Activated B cell treated with CpG ODN at 0.5 μM for 24 hours (primary cell): ENCODE data around the gene RPL7A. TPM values are rescaled to one million over a fixed set of nuclear protein-coding genes. Genes with fewer than 3 reads are reported as not detected.
"Not testable (repeated sequence)": the region's sequence is repeated elsewhere in the genome, so short reads cannot be mapped to it uniquely, and the experiment has no call there.

Source experiments
- ATAC-seq: fragments of 200-7000 bp; cut with Tn5 transposase; one replicate; pipeline ENCODE4 v1.10.0; 2021; ENCODE audit warnings: low read depth, mild to moderate bottlenecking, moderate library complexity
- CTCF ChIA-PET: fragments of 350-600 bp; sonication (Branson Sonifier 250); formaldehyde crosslinking; loops from one replicate; lab custom pipeline; 2021; ENCODE audit warnings: antibody characterized with exemption; lab: Charles Lee
- POLR2A ChIA-PET: fragments of 350-600 bp; sonication (Branson Sonifier 250); formaldehyde crosslinking; loops from one replicate; lab custom pipeline; 2021; ENCODE audit warnings: antibody characterized with exemption; lab: Charles Lee
- DNase-seq: peaks from one replicate; pipeline ENCODE4 v3.0.0; 2022
- H3K27ac Mint-ChIP-seq: one replicate; pipeline ENCODE4 v1.8.0; 2020; ENCODE audit warnings: mixed read lengths
- H3K27me3 Mint-ChIP-seq: one replicate; pipeline ENCODE4 v1.8.0; 2021; ENCODE audit warnings: mixed read lengths
- H3K36me3 Mint-ChIP-seq: one replicate; pipeline ENCODE4 v1.8.0; 2021; ENCODE audit warnings: low read depth, mixed read lengths
- H3K4me1 Mint-ChIP-seq: one replicate; pipeline ENCODE4 v1.8.0; 2021; ENCODE audit warnings: mixed read lengths
- H3K4me3 Mint-ChIP-seq: one replicate; pipeline ENCODE4 v1.8.0; 2020; ENCODE audit warnings: mild to moderate bottlenecking, mixed read lengths
- H3K9me3 Mint-ChIP-seq: one replicate; pipeline ENCODE4 v1.8.0; 2020; ENCODE audit warnings: mixed read lengths
- CTCF ChIP-seq: fragments of 200-600 bp; IDR thresholded peaks from one replicate; pipeline ENCODE4 v1.8.0; 2022; ENCODE audit warnings: antibody characterized with exemption, mild to moderate bottlenecking
- intact Hi-C: fragments of 100-400 bp; cut with micrococcal nuclease; formaldehyde crosslinking; loops from one replicate; pipeline ENCODE4 v1.15.1; 2024
- total RNA-seq: library from RNA; stranded (reverse); gene quantifications from 2 replicates; pipeline ENCODE4 v1.2.3, GENCODE V29; 2022

Gene RPL7A
- total RNA-seq, 1 donor from 2014 or later, result 3,786 TPM

DNA sequence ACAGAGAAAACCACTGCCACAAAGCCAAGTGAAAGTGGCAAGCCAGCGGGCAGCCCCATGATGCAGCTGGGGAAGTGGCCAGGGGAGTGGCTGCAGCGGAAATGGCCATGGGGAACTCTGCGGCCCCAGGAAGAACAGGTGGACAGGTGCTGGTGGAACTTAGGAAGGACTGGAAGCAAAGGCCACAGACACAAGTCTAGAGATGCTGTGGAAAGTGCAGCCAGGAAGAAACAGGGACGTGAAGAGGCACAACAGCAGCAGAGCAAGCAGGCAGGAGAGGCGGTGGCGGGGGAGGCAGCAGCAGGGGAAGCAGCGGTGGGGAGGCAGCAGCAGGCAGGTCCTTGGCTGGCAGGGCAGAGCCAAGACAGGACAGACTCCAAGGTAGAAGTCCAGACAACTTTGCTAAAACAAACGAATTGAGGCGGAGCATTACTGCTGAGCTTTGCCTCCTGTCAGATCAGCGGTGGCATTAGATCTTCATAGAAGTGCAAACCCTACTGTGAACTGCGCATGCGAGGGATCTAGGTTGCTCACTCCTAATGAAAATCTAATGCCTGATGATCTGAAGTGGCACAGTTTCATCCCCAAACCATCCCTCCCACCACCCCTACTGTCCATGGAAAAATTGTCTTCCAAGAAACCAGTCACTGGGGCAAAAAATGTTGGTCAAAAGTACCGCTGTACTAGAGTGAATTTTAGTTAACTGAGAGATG is 23.9 kb upstream of the RPL7A start:
- no peak overlapping the region for H3K27ac Mint-ChIP-seq
- no peaks in the 10 kb centered on the region for H3K27me3 Mint-ChIP-seq
- ChIA-PET POLR2A (no interaction called here), CTCF (no interaction called here)
- no peak for TF ChIP-seq CTCF
- peaks cover 18% of the 10 kb centered on the region for H3K36me3 Mint-ChIP-seq
- ATAC-seq (no peak), DNase-seq (no peak)
- intact Hi-C loops, result no loop called here
- H3K4me1 Mint-ChIP-seq, result peaks cover 1% of the 10 kb centered on the region
- H3K9me3 Mint-ChIP-seq, result no peaks in the 10 kb centered on the region
- H3K4me3 Mint-ChIP-seq, result no peak overlapping the region

DNA sequence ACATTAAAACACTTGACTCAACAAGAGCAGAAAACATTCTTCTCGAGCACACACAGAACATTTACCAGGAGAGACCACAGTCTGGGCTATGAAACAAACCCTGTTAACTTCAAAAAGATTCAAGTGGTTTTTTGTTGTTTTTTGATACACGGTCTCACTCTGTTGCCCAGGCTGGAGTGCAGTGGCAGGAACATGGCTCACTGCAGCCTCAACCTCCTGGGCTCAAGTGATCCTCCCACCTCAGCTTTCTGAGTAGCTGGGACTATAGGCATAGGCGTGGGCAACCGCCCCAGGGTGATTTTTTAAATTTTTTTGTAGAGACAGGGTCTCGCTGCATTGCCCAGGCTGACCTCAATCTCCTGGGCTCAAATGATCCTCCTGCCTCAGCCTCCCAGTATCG is 21.0 kb upstream of the RPL7A start:
- POLR2A ChIA-PET, H3K9me3 Mint-ChIP-seq, ATAC-seq, H3K4me3 Mint-ChIP-seq, H3K27ac Mint-ChIP-seq, DNase-seq, H3K27me3 Mint-ChIP-seq, CTCF ChIA-PET, H3K4me1 Mint-ChIP-seq, intact Hi-C loops: not testable (repeated sequence)
- H3K36me3 Mint-ChIP-seq, result peaks cover 38% of the 10 kb centered on the region

DNA sequence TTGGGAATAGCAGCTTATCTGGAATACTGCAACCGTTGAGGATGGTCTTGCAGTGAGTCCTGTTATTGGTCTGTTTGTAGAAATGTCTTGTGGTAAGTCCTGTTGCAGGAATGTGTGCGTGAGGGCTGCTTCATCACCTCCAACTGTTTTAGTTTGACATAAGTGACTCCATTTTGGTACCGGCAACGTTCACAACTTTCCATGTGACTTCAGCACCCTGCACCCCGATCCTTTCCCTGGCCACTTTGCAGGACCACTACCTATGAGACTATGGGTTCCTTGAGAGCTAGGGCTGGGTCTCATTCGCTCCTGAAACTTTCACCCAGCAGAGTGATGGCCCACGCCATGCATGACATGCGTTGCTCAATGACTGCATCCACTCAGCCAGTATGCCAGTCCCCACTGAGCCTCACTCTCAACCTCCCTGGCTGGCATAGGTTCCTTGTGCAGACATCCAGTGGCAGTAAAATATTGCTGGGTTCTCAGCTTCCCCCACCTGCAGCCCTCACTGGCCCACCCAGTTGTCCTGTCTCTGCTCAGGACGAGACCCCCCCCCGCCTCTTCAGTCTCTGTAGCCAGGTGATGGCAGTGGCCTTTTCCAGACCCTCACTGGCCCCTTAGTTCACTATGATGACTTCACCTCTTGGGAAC is 20.1 kb upstream of the RPL7A start:
- ChIA-PET CTCF (no interaction called here), POLR2A (no interaction called here)
- ATAC-seq (no peak), DNase-seq (peak; percentile 4)
- no peak for TF ChIP-seq CTCF
- H3K27ac Mint-ChIP-seq, result no peak overlapping the region
- H3K4me1 Mint-ChIP-seq, result peaks cover 3% of the 10 kb centered on the region
- H3K36me3 Mint-ChIP-seq, result peaks cover 47% of the 10 kb centered on the region
- H3K9me3 Mint-ChIP-seq, result no peaks in the 10 kb centered on the region
- H3K4me3 Mint-ChIP-seq, result no peak overlapping the region
- no peaks in the 10 kb centered on the region for H3K27me3 Mint-ChIP-seq
- intact Hi-C loops, result no loop called here

DNA sequence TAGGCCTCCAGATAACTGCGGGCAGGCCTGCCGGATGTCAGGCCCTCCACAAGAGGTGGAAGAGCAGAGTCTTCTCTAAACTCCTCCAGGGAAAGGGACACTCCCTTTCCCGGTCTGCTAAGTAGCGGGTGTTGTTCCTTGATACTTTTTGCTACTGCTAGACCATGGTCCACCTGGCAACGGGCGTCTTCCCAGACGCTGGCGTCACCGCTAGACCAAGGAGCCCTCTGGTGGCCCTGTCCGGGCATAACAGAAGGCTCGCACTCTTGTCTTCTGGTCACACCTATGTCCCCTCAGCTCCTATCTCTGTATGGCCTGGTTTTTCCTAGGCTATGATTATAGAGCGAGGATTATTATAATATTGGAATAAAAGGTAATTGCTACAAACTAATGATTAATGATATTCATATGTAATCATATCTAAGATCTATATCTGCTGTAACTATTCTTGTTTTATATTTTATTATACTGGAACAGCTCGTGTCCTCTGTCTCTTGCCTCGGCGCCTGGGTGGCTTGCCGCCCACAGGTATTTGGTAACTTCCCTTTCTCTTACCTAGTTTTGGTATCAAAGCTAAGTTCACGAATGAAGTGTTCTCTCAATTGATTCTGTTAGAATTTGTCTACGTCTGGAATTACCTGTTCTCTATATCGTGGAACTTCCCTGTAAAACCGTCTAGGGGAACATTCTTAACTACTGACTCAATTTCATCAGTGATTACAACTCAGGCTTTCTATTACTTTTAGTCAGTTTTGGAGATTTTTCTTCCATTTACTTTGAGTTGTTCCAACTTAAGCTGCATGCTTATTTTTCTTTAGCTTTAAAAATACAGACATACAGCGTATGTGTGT is 18.5 kb upstream of the RPL7A start:
- Mint-ChIP-seq H3K36me3 (peaks cover 62% of the 10 kb centered on the region), H3K4me1 (peaks cover 12% of the 10 kb centered on the region)
- intact Hi-C loops, result loop anchor here (10.0 kb wide), 1 partner anchor 735 kb away; the partner anchor contains the start of gene BRD3
- POLR2A ChIA-PET, result interaction anchor here (2.0 kb wide), 1 partner anchor 18 kb away, joined by 5 read pairs; the partner anchor contains the start of genes MED22 and RPL7A
- CTCF ChIA-PET, result interaction anchor here (0.7 to 2.2 kb wide), 3 partner anchors 22 to 157 kb away, joined by 3 to 13 read pairs (median 3); no protein-coding TSS in a partner anchor
- not testable (repeated sequence) for H3K27ac Mint-ChIP-seq, H3K9me3 Mint-ChIP-seq, H3K4me3 Mint-ChIP-seq, H3K27me3 Mint-ChIP-seq, ATAC-seq
- DNase-seq, result peak; percentile 16

DNA sequence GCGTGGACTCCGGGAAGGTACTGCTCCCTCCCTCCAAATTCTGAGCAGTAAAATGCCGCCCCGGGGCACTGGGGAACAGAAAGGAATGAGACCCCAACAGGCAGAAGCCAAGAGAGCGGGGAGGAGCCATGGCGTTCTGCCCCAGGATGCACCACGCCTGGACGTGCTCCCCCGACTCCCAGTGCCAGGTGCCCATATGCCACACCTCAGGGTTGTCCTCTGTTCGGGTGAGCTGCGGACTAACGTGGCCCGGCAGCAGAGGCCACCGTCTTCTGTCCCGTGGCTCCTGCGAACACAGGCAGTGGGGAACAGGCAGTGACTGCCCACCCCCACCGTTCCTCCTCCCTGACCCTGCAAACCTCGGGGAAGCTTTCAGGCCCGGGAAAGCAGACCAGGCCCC is 16.8 kb upstream of the RPL7A start:
- CTCF ChIA-PET, result interaction anchor here (1.2 to 2.2 kb wide), 2 partner anchors 145 to 187 kb away, joined by 3 to 13 read pairs; no protein-coding TSS in a partner anchor
- POLR2A ChIA-PET, result interaction anchor here (0.7 to 2.0 kb wide), 3 partner anchors 17 to 25 kb away, joined by 3 to 5 read pairs (median 3); partner anchors contain the start of genes MED22, RPL7A, SURF1 and SURF2
- Mint-ChIP-seq H3K36me3 (peaks cover 68% of the 10 kb centered on the region), H3K27ac (no peak overlapping the region), H3K4me3 (no peak overlapping the region), H3K4me1 (peaks cover 26% of the 10 kb centered on the region), H3K27me3 (no peaks in the 10 kb centered on the region), H3K9me3 (no peaks in the 10 kb centered on the region)
- ATAC-seq (no peak), DNase-seq (peak; percentile 12)
- intact Hi-C loops, result loop anchor here (10.0 kb wide), 1 partner anchor 734 kb away; the partner anchor contains the start of gene BRD3
- no peak for TF ChIP-seq CTCF
